Left ventricle myocardium inferior (tissue), 1 donor: ENCODE measurements around the gene RNPEPL1. TPM values are rescaled to one million over a fixed set of nuclear protein-coding genes. Genes with fewer than 3 reads are reported as not detected.

Experiments
- DNase-seq: peaks from one replicate; pipeline ENCODE4 v3.0.0-alpha.2; 2020
- H3K27ac ChIP-seq: fragments of 200-600 bp; replicated peaks from 2 replicates; pipeline ENCODE4 v1.8.0; 2021
- H3K27me3 ChIP-seq: fragments of 200-600 bp; 2 replicates; pipeline ENCODE4 v1.8.0; 2021; ENCODE audit warnings: low read depth
- H3K36me3 ChIP-seq: fragments of 200-600 bp; 2 replicates; pipeline ENCODE4 v1.8.0; 2021
- H3K4me1 ChIP-seq: fragments of 200-600 bp; 2 replicates; pipeline ENCODE4 v1.8.0; 2021
- H3K4me3 ChIP-seq: fragments of 200-600 bp; 2 replicates; pipeline ENCODE4 v1.8.0; 2021; ENCODE audit warnings: mild to moderate bottlenecking, moderate library complexity
- H3K9me3 ChIP-seq: fragments of 200-600 bp; replicated peaks from 2 replicates; pipeline ENCODE4 v1.8.0; 2021
- intact Hi-C: fragments of 100-400 bp; cut with micrococcal nuclease; formaldehyde crosslinking; loops from one replicate; pipeline ENCODE4 v1.11.0; 2022
- total RNA-seq: library from RNA; stranded (reverse); fragmentation: NEBNext Ultra II Directional; extraction: Animal tissue kit (Norgen Biotek cat#: 25700); gene quantifications from one replicate; pipeline ENCODE4 v1.2.1, GENCODE V29; 2021
- TF ChIP-seq, protein P1 (sequence below): fragments of 200-600 bp; IDR thresholded peaks from 2 replicates; pipeline ENCODE4 v1.8.0; 2021; ENCODE audit warnings: antibody characterized with exemption, mild to moderate bottlenecking, borderline replicate concordance
- donor health status: DM: no; HTN: yes; CAD: no; lungs with severe emphysema.

The RNPEPL1 gene
- total RNA-seq, 1 donor from 2014 or later: 80.1 TPM

DNA sequence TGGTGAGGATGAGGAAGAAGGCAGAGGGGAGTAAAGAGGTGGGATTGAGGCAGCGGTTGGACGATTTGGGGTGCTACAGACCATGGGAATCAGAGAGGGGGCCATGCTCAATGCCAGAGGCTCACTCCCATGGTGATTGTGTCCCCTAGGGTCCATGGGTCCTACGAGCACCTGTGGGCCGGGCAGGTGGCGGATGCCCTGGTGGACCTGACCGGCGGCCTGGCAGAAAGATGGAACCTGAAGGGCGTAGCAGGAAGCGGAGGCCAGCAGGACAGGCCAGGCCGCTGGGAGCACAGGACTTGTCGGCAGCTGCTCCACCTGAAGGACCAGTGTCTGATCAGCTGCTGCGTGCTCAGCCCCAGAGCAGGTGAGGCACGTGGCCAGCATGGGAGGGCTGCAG is 23.5 kb downstream of the RNPEPL1 start:
- TF ChIP-seq, protein P1, sequence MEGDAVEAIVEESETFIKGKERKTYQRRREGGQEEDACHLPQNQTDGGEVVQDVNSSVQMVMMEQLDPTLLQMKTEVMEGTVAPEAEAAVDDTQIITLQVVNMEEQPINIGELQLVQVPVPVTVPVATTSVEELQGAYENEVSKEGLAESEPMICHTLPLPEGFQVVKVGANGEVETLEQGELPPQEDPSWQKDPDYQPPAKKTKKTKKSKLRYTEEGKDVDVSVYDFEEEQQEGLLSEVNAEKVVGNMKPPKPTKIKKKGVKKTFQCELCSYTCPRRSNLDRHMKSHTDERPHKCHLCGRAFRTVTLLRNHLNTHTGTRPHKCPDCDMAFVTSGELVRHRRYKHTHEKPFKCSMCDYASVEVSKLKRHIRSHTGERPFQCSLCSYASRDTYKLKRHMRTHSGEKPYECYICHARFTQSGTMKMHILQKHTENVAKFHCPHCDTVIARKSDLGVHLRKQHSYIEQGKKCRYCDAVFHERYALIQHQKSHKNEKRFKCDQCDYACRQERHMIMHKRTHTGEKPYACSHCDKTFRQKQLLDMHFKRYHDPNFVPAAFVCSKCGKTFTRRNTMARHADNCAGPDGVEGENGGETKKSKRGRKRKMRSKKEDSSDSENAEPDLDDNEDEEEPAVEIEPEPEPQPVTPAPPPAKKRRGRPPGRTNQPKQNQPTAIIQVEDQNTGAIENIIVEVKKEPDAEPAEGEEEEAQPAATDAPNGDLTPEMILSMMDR: no peak
- DNase-seq: no peak
- Histone ChIP-seq H3K4me1 (peaks cover 98% of the 10 kb centered on the region), H3K36me3 (peaks cover 44% of the 10 kb centered on the region), H3K9me3 (no peaks in the 10 kb centered on the region), H3K27me3 (no peaks in the 10 kb centered on the region), H3K4me3 (no peak overlapping the region), H3K27ac (peak overlapping the region; percentile 89)
- intact Hi-C loops: no loop called here

GRCh38 chr2:240593026-240593702 is 24.9 kb downstream of the RNPEPL1 start:
- Histone ChIP-seq H3K27me3 (no peaks in the 10 kb centered on the region), H3K4me3 (no peak overlapping the region), H3K27ac (peak overlapping the region; percentile 89), H3K4me1 (peaks cover 94% of the 10 kb centered on the region), H3K9me3 (no peaks in the 10 kb centered on the region), H3K36me3 (peaks cover 54% of the 10 kb centered on the region)
- peak; percentile 54 for DNase-seq
- TF ChIP-seq, protein P1: no peak
- intact Hi-C loops: no loop called here

DNA sequence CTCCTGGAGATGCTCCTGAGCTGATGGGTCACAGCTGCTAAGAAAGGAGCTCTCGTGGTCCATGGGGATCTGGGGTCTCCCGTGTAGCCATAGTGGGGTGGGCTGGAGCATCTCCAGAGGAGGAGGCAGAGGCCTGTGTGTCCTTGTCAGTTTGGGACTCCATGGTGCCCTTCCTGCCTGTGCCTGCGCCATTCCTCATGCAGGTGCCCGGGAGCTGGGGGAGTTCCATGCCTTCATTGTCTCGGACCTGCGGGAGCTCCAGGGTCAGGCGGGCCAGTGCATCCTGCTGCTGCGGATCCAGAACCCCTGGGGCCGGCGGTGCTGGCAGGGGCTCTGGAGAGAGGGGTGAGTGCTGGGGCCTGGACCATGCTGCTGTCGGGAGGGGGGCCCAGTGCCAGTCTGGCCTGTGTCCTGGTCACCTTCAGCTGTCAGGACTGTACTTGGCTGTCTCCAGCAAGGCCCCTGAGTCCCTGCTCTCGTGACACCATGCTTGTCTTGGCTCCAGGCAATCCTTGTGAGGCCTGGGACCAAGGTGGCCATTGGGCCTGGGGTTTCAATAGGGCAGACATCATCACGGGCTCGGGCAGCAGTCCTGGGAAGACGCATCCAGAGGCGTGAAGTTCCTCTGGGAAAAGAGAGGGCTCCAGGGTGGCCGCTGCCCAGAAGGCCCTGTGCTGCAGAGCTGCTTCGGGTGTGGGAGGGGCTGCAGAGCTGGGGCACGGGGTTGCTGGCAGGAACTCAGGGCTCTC is 25.6 kb downstream of the RNPEPL1 start:
- Histone ChIP-seq H3K9me3 (no peaks in the 10 kb centered on the region), H3K4me3 (no peak overlapping the region), H3K36me3 (peaks cover 62% of the 10 kb centered on the region), H3K27me3 (no peaks in the 10 kb centered on the region), H3K27ac (peak overlapping the region; percentile 89), H3K4me1 (peaks cover 86% of the 10 kb centered on the region)
- intact Hi-C loops: no loop called here
- TF ChIP-seq, protein P1: no peak
- peak; percentile 76 for DNase-seq

DNA sequence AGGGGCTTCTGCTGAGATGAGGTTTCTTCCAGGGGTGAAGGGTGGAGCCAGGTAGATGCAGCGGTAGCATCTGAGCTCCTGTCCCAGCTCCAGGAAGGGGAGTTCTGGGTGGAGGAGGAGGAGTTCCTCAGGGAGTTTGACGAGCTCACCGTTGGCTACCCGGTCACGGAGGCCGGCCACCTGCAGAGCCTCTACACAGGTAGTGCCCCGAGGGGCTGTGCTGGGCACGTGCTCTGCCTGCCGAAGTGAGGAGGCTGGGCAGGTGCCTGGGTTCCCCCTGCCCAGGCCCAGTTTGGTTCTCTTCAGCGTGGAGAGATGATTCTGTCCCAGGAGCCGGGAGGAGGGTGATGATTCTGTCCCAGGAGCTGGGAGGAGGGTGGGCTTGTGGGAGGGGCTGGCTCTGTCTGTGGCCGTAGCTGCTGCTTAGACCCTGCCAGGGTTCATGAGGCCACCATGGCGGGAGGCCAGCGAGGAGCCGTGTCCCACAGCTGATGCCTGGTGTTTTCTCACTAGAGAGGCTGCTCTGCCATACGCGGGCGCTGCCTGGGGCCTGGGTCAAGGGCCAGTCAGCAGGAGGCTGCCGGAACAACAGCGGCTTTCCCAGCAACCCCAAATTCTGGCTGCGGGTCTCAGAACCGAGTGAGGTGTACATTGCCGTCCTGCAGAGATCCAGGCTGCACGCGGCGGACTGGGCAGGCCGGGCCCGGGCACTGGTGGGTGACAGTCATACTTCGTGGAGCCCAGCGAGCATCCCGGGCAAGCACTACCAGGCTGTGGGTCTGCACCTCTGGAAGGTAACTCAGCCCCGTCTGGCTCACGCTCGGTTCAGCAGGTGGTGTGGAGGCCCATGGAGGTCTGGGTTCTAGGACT is 26.5 kb downstream of the RNPEPL1 start:
- H3K4me1 ChIP-seq: peaks cover 78% of the 10 kb centered on the region
- peaks cover 58% of the 10 kb centered on the region for H3K36me3 ChIP-seq
- H3K27me3 ChIP-seq: no peaks in the 10 kb centered on the region
- peak overlapping the region; percentile 89 for H3K27ac ChIP-seq
- TF ChIP-seq, protein P1: no peak
- intact Hi-C loops: no loop called here
- H3K4me3 ChIP-seq: peak overlapping the region; percentile 3
- H3K9me3 ChIP-seq: no peaks in the 10 kb centered on the region
- peak; percentile 18 for DNase-seq

- H3K36me3 ChIP-seq: peaks cover 56% of the 10 kb centered on the region
- TF ChIP-seq, protein P1: peak; percentile 28
- peak overlapping the region; percentile 3 for H3K4me3 ChIP-seq
These were observed 27.2 kb downstream of the RNPEPL1 start for GRCh38 chr2:240595381-240596079.

More at GRCh38 chr2:240595381-240596079, 27.2 kb downstream of the RNPEPL1 start:
- Histone ChIP-seq H3K27me3 (no peaks in the 10 kb centered on the region), H3K9me3 (no peaks in the 10 kb centered on the region), H3K27ac (peak overlapping the region; percentile 89), H3K4me1 (peaks cover 70% of the 10 kb centered on the region)
- intact Hi-C loops: no loop called here
- no peak for DNase-seq
